ENCODE results near the gene UGP2.

UGP2 gene

GRCh38 chr2:63861220-63861822 is 19.6 kb downstream of the UGP2 start:
- Histone ChIP-seq H3K9me2 (replicated peaks; ENCODE audit: control insufficient read depth, low read length) (no peaks in the 10 kb centered on the region), H3K36me3 (ENCODE audit: control insufficient read depth, low read length) (peaks cover 87% of the 10 kb centered on the region), H3K4me2 (ENCODE audit: low read length) (no peak overlapping the region), H3K9me3 (ENCODE audit: control insufficient read depth, insufficient read depth, low read length) (no peaks in the 10 kb centered on the region), H3K79me2 (ENCODE audit: control insufficient read depth, low read length) (peaks cover 28% of the 10 kb centered on the region), H3K4me1 (ENCODE audit: control insufficient read depth, low read length) (peaks cover 7% of the 10 kb centered on the region), H3K27ac (ENCODE audit: low read depth, low read length) (no peak overlapping the region), H3F3A (ENCODE audit: control insufficient read depth, insufficient read depth) (peaks cover 14% of the 10 kb centered on the region; the same call in 1 of the 2 replicates), H3K27me3 (ENCODE audit: control insufficient read depth, low read length) (no peaks in the 10 kb centered on the region), H3K4me3 (ENCODE audit: low read length) (no peak overlapping the region), H4K20me1 (ENCODE audit: control insufficient read depth, insufficient read depth, low read depth, low read length) (no peaks in the 10 kb centered on the region)
- TF ChIP-seq EZH2phosphoT487 (IDR thresholded peaks at IDR 0.05; ENCODE audit: borderline replicate concordance, low read length), result no peak
- peak; percentile 70 for TF ChIP-seq CTCF (IDR thresholded peaks at IDR 0.05; ENCODE audit: low read depth, low read length, poor library complexity, severe bottlenecking)

- H3K36me3 ChIP-seq (ENCODE audit: control insufficient read depth, low read length), result peaks cover 87% of the 10 kb centered on the region
- H3K4me1 ChIP-seq (ENCODE audit: control insufficient read depth, low read length), result peaks cover 7% of the 10 kb centered on the region
- no peak overlapping the region for H3K4me3 ChIP-seq (ENCODE audit: low read length)
- no peak for TF ChIP-seq EZH2phosphoT487 (IDR thresholded peaks at IDR 0.05; ENCODE audit: borderline replicate concordance, low read length)
- TF ChIP-seq CTCF (IDR thresholded peaks at IDR 0.05; ENCODE audit: low read depth, low read length, poor library complexity, severe bottlenecking), result no peak
- H3K9me3 ChIP-seq (ENCODE audit: control insufficient read depth, insufficient read depth, low read length), result no peaks in the 10 kb centered on the region
- no peaks in the 10 kb centered on the region for H3K27me3 ChIP-seq (ENCODE audit: control insufficient read depth, low read length)
- 0 out of 2 replicates have a peak, but pooled peaks cover 11% of the 10 kb centered on the region for H3F3A ChIP-seq (ENCODE audit: control insufficient read depth, insufficient read depth)
- H3K4me2 ChIP-seq (ENCODE audit: low read length), result no peak overlapping the region
- no peak overlapping the region for H3K27ac ChIP-seq (ENCODE audit: low read depth, low read length)
- no peaks in the 10 kb centered on the region for H3K9me2 ChIP-seq (replicated peaks; ENCODE audit: control insufficient read depth, low read length)
- peaks cover 22% of the 10 kb centered on the region for H3K79me2 ChIP-seq (ENCODE audit: control insufficient read depth, low read length)
- H4K20me1 ChIP-seq (ENCODE audit: control insufficient read depth, insufficient read depth, low read depth, low read length), result no peaks in the 10 kb centered on the region
Observed at GRCh38 chr2:63862806-63863205, 21.1 kb downstream of the UGP2 start.

- no peaks in the 10 kb centered on the region for H4K20me1 ChIP-seq (ENCODE audit: control insufficient read depth, insufficient read depth, low read depth, low read length)
- peaks cover 27% of the 10 kb centered on the region for H3K79me2 ChIP-seq (ENCODE audit: control insufficient read depth, low read length)
- peaks cover 86% of the 10 kb centered on the region for H3K36me3 ChIP-seq (ENCODE audit: control insufficient read depth, low read length)
- H3K27ac ChIP-seq (ENCODE audit: low read depth, low read length), result no peak overlapping the region
- H3K9me2 ChIP-seq (replicated peaks; ENCODE audit: control insufficient read depth, low read length), result no peaks in the 10 kb centered on the region
- H3F3A ChIP-seq (ENCODE audit: control insufficient read depth, insufficient read depth), result 0 out of 2 replicates have a peak, but pooled peaks cover 8% of the 10 kb centered on the region
- H3K4me1 ChIP-seq (ENCODE audit: control insufficient read depth, low read length), result peaks cover 7% of the 10 kb centered on the region
- TF ChIP-seq EZH2phosphoT487 (IDR thresholded peaks at IDR 0.05; ENCODE audit: borderline replicate concordance, low read length) (no peak), CTCF (IDR thresholded peaks at IDR 0.05; ENCODE audit: low read depth, low read length, poor library complexity, severe bottlenecking) (no peak)
- H3K4me3 ChIP-seq (ENCODE audit: low read length), result no peak overlapping the region
- no peaks in the 10 kb centered on the region for H3K9me3 ChIP-seq (ENCODE audit: control insufficient read depth, insufficient read depth, low read length)
- no peak overlapping the region for H3K4me2 ChIP-seq (ENCODE audit: low read length)
- no peaks in the 10 kb centered on the region for H3K27me3 ChIP-seq (ENCODE audit: control insufficient read depth, low read length)
Observed at GRCh38 chr2:63863707-63864106, 22.0 kb downstream of the UGP2 start.
